ENCODE results near the gene NR4A1. TPM values are rescaled to one million over a fixed set of nuclear protein-coding genes. Genes with fewer than 3 reads are reported as not detected.

The NR4A1 gene
- total RNA-seq, 1 experiment from 2014 or later = 26.9 TPM

DNA sequence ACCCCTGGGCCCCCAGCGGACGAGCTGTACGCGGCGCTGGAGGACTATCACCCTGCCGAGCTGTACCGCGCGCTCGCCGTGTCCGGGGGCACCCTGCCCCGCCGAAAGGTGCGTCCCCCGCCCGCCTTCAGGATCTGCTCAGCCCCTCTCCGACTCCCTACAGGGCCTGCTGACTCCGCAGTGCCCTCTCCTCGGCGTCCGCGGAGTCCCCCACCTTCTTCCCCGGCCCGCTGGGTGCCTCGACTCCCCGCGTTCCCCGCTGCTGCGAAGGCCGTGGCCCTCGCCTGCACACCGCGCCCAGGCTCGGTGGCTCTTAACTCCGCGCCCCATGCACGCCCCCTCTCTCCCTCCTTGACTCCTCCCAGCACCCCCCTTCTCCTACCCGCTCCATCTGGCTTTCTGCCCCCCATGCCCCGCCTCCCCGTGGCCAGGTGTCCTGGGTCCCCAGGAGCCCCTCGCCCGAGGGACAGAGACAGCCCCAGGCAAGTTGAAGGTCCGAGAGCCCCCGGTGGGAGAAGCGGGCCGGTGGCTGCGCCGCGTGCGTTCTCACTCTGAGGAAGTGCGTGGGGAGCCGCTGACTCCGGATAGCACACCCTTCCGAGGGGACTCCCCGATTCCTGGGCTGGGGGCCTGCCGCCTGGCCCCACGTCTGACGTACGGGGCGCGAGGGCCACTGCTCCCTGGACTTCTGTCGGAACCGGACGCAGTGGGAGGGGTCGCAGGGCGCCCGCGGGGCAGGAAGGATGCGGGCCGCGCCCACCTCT lies 43.9 kb upstream of the NR4A1 start:
- no peak for DNase-seq
- Histone ChIP-seq H3K27ac (ENCODE audit: low read length) (no peak overlapping the region), H3K4me2 (ENCODE audit: low read depth, low read length, poor library complexity, severe bottlenecking) (no peak overlapping the region)

DNA sequence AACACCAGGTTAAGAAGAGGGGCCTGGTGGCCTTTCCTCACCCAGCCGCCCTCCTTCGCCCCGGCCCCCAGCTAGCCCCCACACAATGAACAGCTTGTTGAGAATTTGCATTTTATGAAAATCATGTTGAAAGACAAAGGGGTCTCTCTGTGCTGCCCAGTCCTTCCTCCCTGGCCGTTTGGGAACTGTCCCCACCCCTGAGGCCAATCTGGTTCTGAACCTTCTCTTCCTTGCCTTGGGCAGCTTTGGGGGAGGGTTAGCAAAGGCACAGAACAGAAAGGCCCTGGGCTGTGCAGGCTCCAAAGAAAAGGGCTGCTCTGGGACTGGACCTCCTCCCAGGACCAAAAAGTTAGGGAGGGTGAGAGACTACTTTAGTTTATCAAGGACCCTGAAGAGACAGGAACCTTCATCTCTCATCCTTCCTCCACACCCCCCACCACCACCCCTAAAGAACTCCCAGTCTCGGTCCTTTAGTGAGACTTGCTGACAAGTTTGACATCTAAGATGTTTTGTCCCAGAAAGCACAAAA lies 43.2 kb upstream of the NR4A1 start:
- Histone ChIP-seq H3K9me3 (ENCODE audit: low read length) (no peaks in the 10 kb centered on the region), H3K4me3 (ENCODE audit: low read length) (no peak overlapping the region), H3K4me1 (ENCODE audit: low read length) (peaks cover 26% of the 10 kb centered on the region), H3K4me2 (ENCODE audit: low read depth, low read length, poor library complexity, severe bottlenecking) (no peak overlapping the region), H3K9me2 (replicated peaks; ENCODE audit: insufficient read depth, low read length) (no peaks in the 10 kb centered on the region), H2AFZ (ENCODE audit: low read length) (no peak overlapping the region), H3K27ac (ENCODE audit: low read length) (no peak overlapping the region), H3K36me3 (ENCODE audit: insufficient read depth, low read length) (no peaks in the 10 kb centered on the region), H3K9ac (ENCODE audit: low read length) (no peak overlapping the region), H3K27me3 (ENCODE audit: low read length) (no peaks in the 10 kb centered on the region), H3K79me2 (ENCODE audit: low read length) (no peaks in the 10 kb centered on the region), H4K20me1 (ENCODE audit: insufficient read depth, low read depth, low read length) (no peaks in the 10 kb centered on the region)
- DNase-seq = no peak

More for the DNA sequence above, 43.9 kb upstream of the NR4A1 start:
- no peaks in the 10 kb centered on the region for H3K79me2 ChIP-seq (ENCODE audit: low read length)
- H3K9me3 ChIP-seq (ENCODE audit: low read length) = no peaks in the 10 kb centered on the region
- H2AFZ ChIP-seq (ENCODE audit: low read length) = no peak overlapping the region
- no peaks in the 10 kb centered on the region for H3K36me3 ChIP-seq (ENCODE audit: insufficient read depth, low read length)
- H3K4me3 ChIP-seq (ENCODE audit: low read length) = no peak overlapping the region
- no peaks in the 10 kb centered on the region for H3K9me2 ChIP-seq (replicated peaks; ENCODE audit: insufficient read depth, low read length)
- peaks cover 26% of the 10 kb centered on the region for H3K4me1 ChIP-seq (ENCODE audit: low read length)
- no peak overlapping the region for H3K9ac ChIP-seq (ENCODE audit: low read length)
- no peaks in the 10 kb centered on the region for H4K20me1 ChIP-seq (ENCODE audit: insufficient read depth, low read depth, low read length)
- no peaks in the 10 kb centered on the region for H3K27me3 ChIP-seq (ENCODE audit: low read length)

DNA sequence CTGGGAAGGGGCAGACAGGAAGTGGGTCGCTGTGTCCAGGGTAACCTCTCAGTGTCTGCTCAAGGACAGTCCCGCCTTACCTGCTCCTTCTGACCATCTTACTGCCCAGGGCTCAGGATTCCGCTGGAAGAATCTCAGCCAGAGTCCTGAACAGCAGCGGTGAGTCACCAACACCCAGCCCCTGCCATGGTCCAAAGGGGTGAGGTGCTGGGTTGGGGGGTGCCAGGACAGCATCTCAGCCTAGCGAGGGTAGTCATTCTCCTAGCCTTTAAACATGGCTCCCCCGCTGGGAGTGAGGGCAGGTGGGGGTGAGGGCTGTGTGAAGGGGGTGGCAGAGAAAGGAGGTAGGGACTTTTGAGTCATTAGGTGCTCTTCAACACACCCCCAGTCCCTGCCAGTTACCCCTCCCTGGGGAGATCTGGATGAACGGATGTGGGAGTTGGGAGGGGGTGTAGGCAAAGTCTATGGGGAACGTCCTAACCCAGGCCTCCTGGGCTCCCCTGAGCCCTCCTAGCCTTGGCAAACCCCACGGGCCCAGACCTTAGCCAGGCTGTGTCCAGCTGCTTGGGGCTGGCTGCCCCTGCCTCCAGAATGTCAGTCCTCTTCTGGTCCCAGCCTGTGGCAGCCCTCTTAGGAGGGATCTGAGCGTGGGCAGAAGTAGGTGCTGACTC lies 42.0 kb upstream of the NR4A1 start:
- H3K4me2 ChIP-seq (ENCODE audit: low read depth, low read length, poor library complexity, severe bottlenecking) = no peak overlapping the region
- H3K27me3 ChIP-seq (ENCODE audit: low read length) = no peaks in the 10 kb centered on the region
- no peaks in the 10 kb centered on the region for H3K9me3 ChIP-seq (ENCODE audit: low read length)
- no peak overlapping the region for H2AFZ ChIP-seq (ENCODE audit: low read length)
- no peaks in the 10 kb centered on the region for H4K20me1 ChIP-seq (ENCODE audit: insufficient read depth, low read depth, low read length)
- DNase-seq = no peak
- no peaks in the 10 kb centered on the region for H3K36me3 ChIP-seq (ENCODE audit: insufficient read depth, low read length)
- H3K9ac ChIP-seq (ENCODE audit: low read length) = no peak overlapping the region
- H3K9me2 ChIP-seq (replicated peaks; ENCODE audit: insufficient read depth, low read length) = no peaks in the 10 kb centered on the region
- no peak overlapping the region for H3K27ac ChIP-seq (ENCODE audit: low read length)
- H3K79me2 ChIP-seq (ENCODE audit: low read length) = no peaks in the 10 kb centered on the region
- H3K4me3 ChIP-seq (ENCODE audit: low read length) = no peak overlapping the region
- H3K4me1 ChIP-seq (ENCODE audit: low read length) = peaks cover 26% of the 10 kb centered on the region

DNA sequence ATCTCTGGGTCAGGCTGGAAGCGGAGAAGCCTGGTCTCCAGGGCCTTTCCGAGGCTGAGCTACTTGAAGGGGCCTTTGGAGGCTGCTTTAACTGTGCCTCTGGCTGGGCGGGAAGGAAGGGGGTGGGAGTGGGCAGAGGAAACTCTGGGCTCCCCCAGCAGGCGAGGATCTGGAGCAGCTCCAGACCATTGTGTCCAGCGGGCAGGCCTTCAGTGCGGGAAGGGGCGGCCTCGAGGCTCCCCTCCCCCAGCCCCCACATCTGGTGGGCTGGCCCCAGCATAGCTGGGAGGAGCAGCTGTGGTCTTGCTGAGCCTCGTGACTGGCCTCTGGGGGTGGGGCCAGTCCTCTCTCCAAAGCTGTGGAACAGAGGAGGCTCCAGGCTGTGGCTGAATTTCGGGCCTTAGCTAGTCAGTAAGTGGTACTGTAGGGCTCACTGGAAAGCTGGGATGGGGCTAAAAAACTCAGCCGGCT lies 41.1 kb upstream of the NR4A1 start:
- no peak overlapping the region for H3K27ac ChIP-seq (ENCODE audit: low read length)
- no peak overlapping the region for H2AFZ ChIP-seq (ENCODE audit: low read length)
- peaks cover 25% of the 10 kb centered on the region for H3K4me1 ChIP-seq (ENCODE audit: low read length)
- no peaks in the 10 kb centered on the region for H3K36me3 ChIP-seq (ENCODE audit: insufficient read depth, low read length)
- no peak overlapping the region for H3K4me3 ChIP-seq (ENCODE audit: low read length)
- H3K79me2 ChIP-seq (ENCODE audit: low read length) = no peaks in the 10 kb centered on the region
- no peaks in the 10 kb centered on the region for H3K27me3 ChIP-seq (ENCODE audit: low read length)
- no peaks in the 10 kb centered on the region for H3K9me2 ChIP-seq (replicated peaks; ENCODE audit: insufficient read depth, low read length)
- H3K9me3 ChIP-seq (ENCODE audit: low read length) = no peaks in the 10 kb centered on the region
- no peak overlapping the region for H3K4me2 ChIP-seq (ENCODE audit: low read depth, low read length, poor library complexity, severe bottlenecking)
- DNase-seq = no peak
- H3K9ac ChIP-seq (ENCODE audit: low read length) = no peak overlapping the region
- H4K20me1 ChIP-seq (ENCODE audit: insufficient read depth, low read depth, low read length) = no peaks in the 10 kb centered on the region

GRCh38 chr12:52010692-52011601 lies 40.3 kb upstream of the NR4A1 start:
- H3K36me3 ChIP-seq (ENCODE audit: insufficient read depth, low read length) = no peaks in the 10 kb centered on the region
- no peaks in the 10 kb centered on the region for H4K20me1 ChIP-seq (ENCODE audit: insufficient read depth, low read depth, low read length)
- no peaks in the 10 kb centered on the region for H3K9me3 ChIP-seq (ENCODE audit: low read length)
- H3K4me1 ChIP-seq (ENCODE audit: low read length) = peaks cover 24% of the 10 kb centered on the region
- DNase-seq = no peak
- no peak overlapping the region for H3K9ac ChIP-seq (ENCODE audit: low read length)
- no peak overlapping the region for H3K4me3 ChIP-seq (ENCODE audit: low read length)
- no peak overlapping the region for H2AFZ ChIP-seq (ENCODE audit: low read length)
- H3K79me2 ChIP-seq (ENCODE audit: low read length) = no peaks in the 10 kb centered on the region
- H3K4me2 ChIP-seq (ENCODE audit: low read depth, low read length, poor library complexity, severe bottlenecking) = no peak overlapping the region
- no peaks in the 10 kb centered on the region for H3K9me2 ChIP-seq (replicated peaks; ENCODE audit: insufficient read depth, low read length)
- no peak overlapping the region for H3K27ac ChIP-seq (ENCODE audit: low read length)
- H3K27me3 ChIP-seq (ENCODE audit: low read length) = no peaks in the 10 kb centered on the region

DNA sequence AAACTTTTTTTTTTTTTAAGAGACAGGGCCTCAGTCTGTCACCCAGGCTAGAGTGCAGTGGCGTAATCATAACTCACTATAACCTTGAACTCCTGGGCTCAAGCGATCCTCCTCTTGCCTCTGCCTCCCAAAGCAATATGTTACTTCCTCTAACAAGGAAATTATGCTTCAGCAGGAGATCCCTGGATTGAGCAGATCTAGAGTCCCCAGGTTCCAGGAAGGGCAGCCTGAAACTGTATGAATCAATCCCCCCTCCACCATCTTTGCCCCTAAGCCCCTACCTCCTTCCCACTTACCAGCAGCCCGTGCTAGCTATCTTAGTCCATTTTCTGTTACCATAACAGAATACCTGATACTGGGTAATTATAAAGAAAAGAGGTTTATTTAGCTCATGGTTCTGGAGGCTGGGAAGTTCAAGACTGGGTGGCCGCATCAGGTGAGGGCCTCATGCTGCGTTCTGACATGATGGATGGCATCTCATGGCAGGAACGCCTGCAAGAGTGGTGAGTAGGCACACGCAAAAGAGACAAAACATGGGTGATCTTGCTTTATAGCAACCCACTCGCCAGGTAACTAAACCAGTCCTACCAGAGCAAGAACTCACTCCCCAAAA lies 39.5 kb upstream of the NR4A1 start:
- Histone ChIP-seq H2AFZ (ENCODE audit: low read length) (no peak overlapping the region), H3K9ac (ENCODE audit: low read length) (no peak overlapping the region), H3K4me3 (ENCODE audit: low read length) (no peak overlapping the region), H3K4me2 (ENCODE audit: low read depth, low read length, poor library complexity, severe bottlenecking) (no peak overlapping the region), H3K9me3 (ENCODE audit: low read length) (no peaks in the 10 kb centered on the region), H4K20me1 (ENCODE audit: insufficient read depth, low read depth, low read length) (no peaks in the 10 kb centered on the region), H3K79me2 (ENCODE audit: low read length) (no peaks in the 10 kb centered on the region), H3K36me3 (ENCODE audit: insufficient read depth, low read length) (no peaks in the 10 kb centered on the region), H3K4me1 (ENCODE audit: low read length) (peaks cover 23% of the 10 kb centered on the region), H3K9me2 (replicated peaks; ENCODE audit: insufficient read depth, low read length) (no peaks in the 10 kb centered on the region), H3K27ac (ENCODE audit: low read length) (no peak overlapping the region), H3K27me3 (ENCODE audit: low read length) (no peaks in the 10 kb centered on the region)
- no peak for DNase-seq

- Histone ChIP-seq H3K4me2 (ENCODE audit: low read depth, low read length, poor library complexity, severe bottlenecking) (no peak overlapping the region), H2AFZ (ENCODE audit: low read length) (no peak overlapping the region), H3K79me2 (ENCODE audit: low read length) (no peaks in the 10 kb centered on the region), H3K9me2 (replicated peaks; ENCODE audit: insufficient read depth, low read length) (no peaks in the 10 kb centered on the region), H3K4me1 (ENCODE audit: low read length) (peaks cover 24% of the 10 kb centered on the region), H3K27me3 (ENCODE audit: low read length) (no peaks in the 10 kb centered on the region), H3K9ac (ENCODE audit: low read length) (no peak overlapping the region), H3K36me3 (ENCODE audit: insufficient read depth, low read length) (no peaks in the 10 kb centered on the region), H3K27ac (ENCODE audit: low read length) (no peak overlapping the region), H3K4me3 (ENCODE audit: low read length) (no peak overlapping the region), H3K9me3 (ENCODE audit: low read length) (no peaks in the 10 kb centered on the region), H4K20me1 (ENCODE audit: insufficient read depth, low read depth, low read length) (no peaks in the 10 kb centered on the region)
- DNase-seq = no peak
Observed at GRCh38 chr12:52013626-52014310, 37.5 kb upstream of the NR4A1 start.

Measured in Karpas-422 (cell line).